Ramos (cell line): ENCODE results near the gene MON2.
"Not testable (repeated sequence)": the region's sequence is repeated elsewhere in the genome, so short reads cannot be mapped to it uniquely, and the experiment has no call there.

Experiments used
- in situ Hi-C: fragments of 300-500 bp; cut with MboI; formaldehyde crosslinking; loops from one replicate; pipeline ENCODE4 v1.14.3; 2022; ENCODE audit warnings: low sequenced_read_pairs; ENCODE audit not compliant: unreplicated experiment

The MON2 gene

GRCh38 chr12:62468935-62469334 lies 2.3 kb downstream of the MON2 start:
- in situ Hi-C loops = no loop called here

- in situ Hi-C loops = no loop called here
Observed at GRCh38 chr12:62469704-62470103, 3.1 kb downstream of the MON2 start.

- in situ Hi-C loops = no loop called here
Observed at GRCh38 chr12:62471734-62472133, 5.1 kb downstream of the MON2 start.

- in situ Hi-C loops = no loop called here
Observed at GRCh38 chr12:62472472-62472871, 5.8 kb downstream of the MON2 start.

- in situ Hi-C loops = no loop called here
Observed at GRCh38 chr12:62481843-62482540, 15.4 kb downstream of the MON2 start.

GRCh38 chr12:62482769-62483168 lies 16.1 kb downstream of the MON2 start:
- in situ Hi-C loops = no loop called here

GRCh38 chr12:62484233-62484632 lies 17.6 kb downstream of the MON2 start:
- in situ Hi-C loops = no loop called here

GRCh38 chr12:62505786-62506185 lies 39.2 kb downstream of the MON2 start:
- in situ Hi-C loops = no loop called here

- in situ Hi-C loops = no loop called here
Observed at GRCh38 chr12:62512901-62513300, 46.3 kb downstream of the MON2 start.

GRCh38 chr12:62514080-62514479 lies 47.5 kb downstream of the MON2 start:
- in situ Hi-C loops = not testable (repeated sequence)

GRCh38 chr12:62516927-62517326 lies 50.3 kb downstream of the MON2 start:
- in situ Hi-C loops = no loop called here

- in situ Hi-C loops = no loop called here
Observed at GRCh38 chr12:62517887-62518286, 51.3 kb downstream of the MON2 start.

- in situ Hi-C loops = no loop called here
Observed at GRCh38 chr12:62519043-62519442, 52.4 kb downstream of the MON2 start.

- in situ Hi-C loops = no loop called here
Observed at GRCh38 chr12:62520361-62520760, 53.7 kb downstream of the MON2 start.

- in situ Hi-C loops = no loop called here
Observed at GRCh38 chr12:62522984-62523383, 56.4 kb downstream of the MON2 start.

- in situ Hi-C loops = no loop called here
Observed at GRCh38 chr12:62523619-62524018, 57.0 kb downstream of the MON2 start.

- in situ Hi-C loops = no loop called here
Observed at GRCh38 chr12:62525271-62525670, 58.6 kb downstream of the MON2 start.

- in situ Hi-C loops = no loop called here
Observed at GRCh38 chr12:62530596-62530995, 64.0 kb downstream of the MON2 start.

GRCh38 chr12:62532333-62532732 lies 65.7 kb downstream of the MON2 start:
- in situ Hi-C loops = no loop called here

- in situ Hi-C loops = no loop called here
Observed at GRCh38 chr12:62533087-62533754, 66.6 kb downstream of the MON2 start.

- in situ Hi-C loops = no loop called here
Observed at GRCh38 chr12:62533755-62534107, 67.1 kb downstream of the MON2 start.

GRCh38 chr12:62536546-62536945 lies 69.9 kb downstream of the MON2 start:
- in situ Hi-C loops = no loop called here
